Measurements from ENCODE around the gene APMAP. TPM values are rescaled to one million over a fixed set of nuclear protein-coding genes. Genes with fewer than 3 reads are reported as not detected.
A peak's percentile ranks its signal among the peaks of the same experiment; 100 is the strongest.

APMAP gene
- total and polyA plus RNA-seq, 4 donors: 132 to 378 (median 234) TPM

GRCh38 chr20:25005661-25006060, 13.1 kb upstream of the APMAP start (continued):
- TF ChIP-seq REST (IDR thresholded peaks at IDR 0.05) (no peak), SP1 (IDR thresholded peaks at IDR 0.05) (no peak), JUND (IDR thresholded peaks at IDR 0.05) (no peak), HNF4G (IDR thresholded peaks at IDR 0.05) (no peak), YY1 (IDR thresholded peaks at IDR 0.05) (no peak)

GRCh38 chr20:25005220-25005619, 12.7 kb upstream of the APMAP start:
- H3K4me1 ChIP-seq (ENCODE audit: control insufficient read depth in 4 of 4, insufficient read depth in 4 of 4, low read length in 3 of 4): peaks cover 2 to 25% (median 14%) of the 10 kb centered on the region in 4 donors
- no peaks in the 10 kb centered on the region for H3K27me3 ChIP-seq (ENCODE audit: control insufficient read depth in 4 of 4, insufficient read depth in 4 of 4, low read length in 3 of 4)
- H3K36me3 ChIP-seq (ENCODE audit: control insufficient read depth in 4 of 4, insufficient read depth in 3 of 4, low read depth in 1 of 4, low read length in 3 of 4): no peaks in the 10 kb centered on the region
- no peak overlapping the region for H3K27ac ChIP-seq (ENCODE audit: low read depth in 1 of 2, low read length in 2 of 2)
- TF ChIP-seq CTCF (IDR thresholded peaks at IDR 0.05; ENCODE audit: low read depth, low read length, missing input control) (no peak), HNF4A (conservative IDR thresholded peaks at IDR 0.05) (peak; percentile 18 to 28), GABPA (IDR thresholded peaks at IDR 0.05 in 1 of 2, conservative IDR thresholded peaks at IDR 0.05 in 1 of 2) (no peak), RXRA (IDR thresholded peaks at IDR 0.05) (peak; percentile 61 to 64), FOXA1 (IDR thresholded peaks at IDR 0.05) (no peak), RAD21 (IDR thresholded peaks at IDR 0.05) (no peak), TAF1 (conservative IDR thresholded peaks at IDR 0.05) (no peak), JUND (IDR thresholded peaks at IDR 0.05) (no peak), SP1 (IDR thresholded peaks at IDR 0.05) (peak; percentile 49), HNF4G (IDR thresholded peaks at IDR 0.05) (no peak), EGR1 (IDR thresholded peaks at IDR 0.05; ENCODE audit: low read depth in 2 of 2) (no peak), REST (IDR thresholded peaks at IDR 0.05) (no peak), ATF3 (IDR thresholded peaks at IDR 0.05) (no peak), YY1 (IDR thresholded peaks at IDR 0.05) (no peak), NR2F2 (IDR thresholded peaks at IDR 0.05) (no peak), MAX (IDR thresholded peaks at IDR 0.05) (no peak)
- WGBS: 46% methylated on average over 2 of the region's 2 CpGs
- H3K9me3 ChIP-seq (ENCODE audit: control insufficient read depth in 4 of 4, low read length in 3 of 4): no peaks in the 10 kb centered on the region
- no peak overlapping the region for H3K9ac ChIP-seq (ENCODE audit: low read depth in 1 of 2, low read length in 2 of 2)
- no peak overlapping the region for H3K4me3 ChIP-seq (ENCODE audit: low read depth in 1 of 3, low read length in 3 of 3)
- DNase-seq (ENCODE audit: low spot score): no peak

All from liver (tissue), 9 donors.